Left ventricle myocardium inferior (tissue), 1 donor: Measurements from ENCODE around the gene VIPAS39. TPM values are rescaled to one million over a fixed set of nuclear protein-coding genes. Genes with fewer than 3 reads are reported as not detected.

ENCODE experiments used
- DNase-seq: peaks from one replicate; pipeline ENCODE4 v3.0.0-alpha.2; 2020
- H3K27ac ChIP-seq: fragments of 200-600 bp; replicated peaks from 2 replicates; pipeline ENCODE4 v1.8.0; 2021
- H3K27me3 ChIP-seq: fragments of 200-600 bp; 2 replicates; pipeline ENCODE4 v1.8.0; 2021; ENCODE audit warnings: low read depth
- H3K36me3 ChIP-seq: fragments of 200-600 bp; 2 replicates; pipeline ENCODE4 v1.8.0; 2021
- H3K4me1 ChIP-seq: fragments of 200-600 bp; 2 replicates; pipeline ENCODE4 v1.8.0; 2021
- H3K4me3 ChIP-seq: fragments of 200-600 bp; 2 replicates; pipeline ENCODE4 v1.8.0; 2021; ENCODE audit warnings: mild to moderate bottlenecking, moderate library complexity
- H3K9me3 ChIP-seq: fragments of 200-600 bp; replicated peaks from 2 replicates; pipeline ENCODE4 v1.8.0; 2021
- intact Hi-C: fragments of 100-400 bp; cut with micrococcal nuclease; formaldehyde crosslinking; loops from one replicate; pipeline ENCODE4 v1.11.0; 2022
- long read RNA-seq: library from polyadenylated mRNA; unstranded; transcript quantifications from one replicate; pipeline ENCODE4 v2.0.0, GENCODE V29; 2021
- total RNA-seq: library from RNA; stranded (reverse); fragmentation: NEBNext Ultra II Directional; extraction: Animal tissue kit (Norgen Biotek cat#: 25700); gene quantifications from one replicate; pipeline ENCODE4 v1.2.1, GENCODE V29; 2021
- TF ChIP-seq, protein P1 (sequence below): fragments of 200-600 bp; IDR thresholded peaks from 2 replicates; pipeline ENCODE4 v1.8.0; 2021; ENCODE audit warnings: antibody characterized with exemption, mild to moderate bottlenecking, borderline replicate concordance
- donor health status: DM: no; HTN: yes; CAD: no; lungs with severe emphysema.

The VIPAS39 gene
- total RNA-seq, result 14.9 TPM
- long read RNA-seq, partial matches to known transcripts, result 0 of 8 reads
- long read RNA-seq, other reads (novel, unspliced or antisense), result 0 of 8 reads

DNA sequence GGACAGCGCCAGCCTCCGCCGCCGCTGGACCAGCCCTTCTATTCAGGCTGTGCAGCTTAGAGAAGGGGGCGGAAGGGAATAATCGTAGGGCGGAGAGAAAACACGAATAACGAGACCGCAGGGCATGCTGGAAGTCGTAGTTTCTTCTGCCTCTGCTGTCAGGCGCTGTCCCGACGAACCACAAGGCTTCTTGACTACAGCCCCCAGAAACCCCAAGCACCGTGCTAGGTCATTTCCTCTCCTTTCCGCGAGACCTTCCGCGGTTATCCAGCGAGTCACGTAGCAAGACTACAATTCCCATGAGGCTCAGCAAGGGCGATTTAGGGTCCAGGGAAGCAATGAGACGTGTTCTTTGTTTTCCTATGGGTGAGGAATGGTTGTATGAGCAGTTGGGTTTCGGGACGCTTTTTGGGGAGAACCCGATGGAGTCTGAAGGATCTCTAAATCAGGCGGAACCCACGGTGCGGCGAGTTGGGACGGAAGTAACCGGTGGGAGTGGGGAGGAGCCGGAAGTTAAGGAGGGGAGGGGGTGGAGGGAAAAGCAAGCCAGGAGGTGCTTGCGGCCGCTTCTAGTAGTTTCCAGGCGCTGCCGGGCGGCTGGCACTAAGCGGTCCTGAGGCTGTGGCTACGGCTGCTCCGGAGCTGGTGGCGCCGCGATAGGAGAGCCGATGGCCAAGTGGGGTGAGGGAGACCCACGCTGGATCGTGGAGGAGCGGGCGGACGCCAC lies at the start of gene VIPAS39, which contains the start of gene AHSA1:
Gene VIPAS39 (minus strand): TSS at position 80 of the 727 bp plus-strand sequence. CDS start 3,499 bp downstream, outside the sequence.
Gene AHSA1 (plus strand): TSS at position 572 of the 727 bp plus-strand sequence. CDS start 97 bp downstream, at position 669.
- Histone ChIP-seq H3K36me3 (peaks cover 44% of the 10 kb centered on the region), H3K4me3 (peak within 1 kb of the TSS; percentile 100), H3K27me3 (no peaks in the 10 kb centered on the region), H3K9me3 (no peaks in the 10 kb centered on the region), H3K4me1 (peaks cover 46% of the 10 kb centered on the region), H3K27ac (peak within 1 kb of the TSS; percentile 97)
- intact Hi-C loops, result no loop called here
- peak; percentile 94 for DNase-seq
- TF ChIP-seq, protein P1, sequence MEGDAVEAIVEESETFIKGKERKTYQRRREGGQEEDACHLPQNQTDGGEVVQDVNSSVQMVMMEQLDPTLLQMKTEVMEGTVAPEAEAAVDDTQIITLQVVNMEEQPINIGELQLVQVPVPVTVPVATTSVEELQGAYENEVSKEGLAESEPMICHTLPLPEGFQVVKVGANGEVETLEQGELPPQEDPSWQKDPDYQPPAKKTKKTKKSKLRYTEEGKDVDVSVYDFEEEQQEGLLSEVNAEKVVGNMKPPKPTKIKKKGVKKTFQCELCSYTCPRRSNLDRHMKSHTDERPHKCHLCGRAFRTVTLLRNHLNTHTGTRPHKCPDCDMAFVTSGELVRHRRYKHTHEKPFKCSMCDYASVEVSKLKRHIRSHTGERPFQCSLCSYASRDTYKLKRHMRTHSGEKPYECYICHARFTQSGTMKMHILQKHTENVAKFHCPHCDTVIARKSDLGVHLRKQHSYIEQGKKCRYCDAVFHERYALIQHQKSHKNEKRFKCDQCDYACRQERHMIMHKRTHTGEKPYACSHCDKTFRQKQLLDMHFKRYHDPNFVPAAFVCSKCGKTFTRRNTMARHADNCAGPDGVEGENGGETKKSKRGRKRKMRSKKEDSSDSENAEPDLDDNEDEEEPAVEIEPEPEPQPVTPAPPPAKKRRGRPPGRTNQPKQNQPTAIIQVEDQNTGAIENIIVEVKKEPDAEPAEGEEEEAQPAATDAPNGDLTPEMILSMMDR, result no peak

DNA sequence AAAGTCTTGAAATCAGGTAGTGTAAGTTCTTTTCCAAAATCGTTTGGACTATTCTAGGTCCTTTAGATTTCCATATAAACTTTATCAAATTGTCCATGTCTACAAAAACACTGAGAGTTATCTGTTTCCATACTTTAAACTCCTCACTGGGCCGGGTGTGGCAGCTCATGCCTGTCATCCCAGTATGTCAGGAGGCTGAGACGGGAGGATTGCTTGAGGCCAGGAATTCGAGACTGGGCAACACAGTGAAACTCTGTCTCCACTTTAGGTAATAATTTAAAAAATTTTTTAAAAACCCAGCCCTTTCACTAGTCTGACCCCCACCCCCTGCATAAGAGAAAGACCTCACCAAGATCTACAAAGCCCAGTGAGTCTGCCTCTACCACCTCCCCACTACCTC lies 47.6 kb upstream of the VIPAS39 start:
- no peak overlapping the region for H3K27ac ChIP-seq
- peaks cover 17% of the 10 kb centered on the region for H3K27me3 ChIP-seq
- peaks cover 35% of the 10 kb centered on the region for H3K36me3 ChIP-seq
- intact Hi-C loops, result no loop called here
- TF ChIP-seq, protein P1, result no peak
- no peak overlapping the region for H3K4me3 ChIP-seq
- peaks cover 15% of the 10 kb centered on the region for H3K9me3 ChIP-seq
- H3K4me1 ChIP-seq, result no peaks in the 10 kb centered on the region
- DNase-seq, result no peak

- Histone ChIP-seq H3K27me3 (peaks cover 36% of the 10 kb centered on the region), H3K27ac (no peak overlapping the region), H3K36me3 (peaks cover 17% of the 10 kb centered on the region), H3K4me3 (no peak overlapping the region), H3K4me1 (peaks cover 13% of the 10 kb centered on the region), H3K9me3 (peaks cover 15% of the 10 kb centered on the region)
- no peak for DNase-seq
- intact Hi-C loops, result no loop called here
- TF ChIP-seq, protein P1, result no peak
Measured at GRCh38 chr14:77503138-77503537, 45.7 kb upstream of the VIPAS39 start.

DNA sequence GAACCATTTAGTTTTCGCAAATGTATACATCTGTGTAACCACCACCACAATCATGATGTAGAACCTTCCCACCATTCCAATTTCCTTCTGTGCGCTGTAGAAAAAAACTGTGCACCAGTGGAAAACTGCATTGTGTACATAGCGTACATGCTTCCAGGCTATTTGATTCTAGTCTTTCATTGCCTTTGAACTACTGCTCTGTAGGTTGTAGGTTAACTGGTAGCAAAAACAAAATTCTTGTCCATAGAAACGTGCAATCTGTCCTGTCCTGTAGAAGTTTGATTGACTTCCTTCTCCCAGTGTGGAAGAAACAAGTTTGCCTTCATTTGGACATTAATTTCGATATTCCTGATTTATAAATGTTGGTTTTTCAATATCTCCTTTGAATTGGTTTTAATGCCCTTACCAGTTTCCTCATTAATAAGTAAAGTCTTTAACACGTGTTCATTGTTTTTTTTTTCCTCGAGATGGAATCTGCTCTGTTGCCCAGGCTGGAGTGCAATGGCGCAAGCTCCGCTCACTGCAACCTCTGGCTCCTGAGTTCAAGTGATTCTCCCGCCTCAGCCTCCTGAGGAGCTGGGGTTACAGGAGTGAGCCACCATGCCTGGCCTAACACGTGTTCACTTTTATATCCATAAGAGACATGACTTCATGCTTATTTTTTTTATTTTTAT lies 44.8 kb upstream of the VIPAS39 start:
- Histone ChIP-seq H3K4me3 (no peak overlapping the region), H3K36me3 (peaks cover 9% of the 10 kb centered on the region), H3K4me1 (peaks cover 17% of the 10 kb centered on the region), H3K27ac (no peak overlapping the region), H3K9me3 (peaks cover 15% of the 10 kb centered on the region), H3K27me3 (peaks cover 43% of the 10 kb centered on the region)
- TF ChIP-seq, protein P1, result no peak
- intact Hi-C loops, result no loop called here
- DNase-seq, result no peak

DNA sequence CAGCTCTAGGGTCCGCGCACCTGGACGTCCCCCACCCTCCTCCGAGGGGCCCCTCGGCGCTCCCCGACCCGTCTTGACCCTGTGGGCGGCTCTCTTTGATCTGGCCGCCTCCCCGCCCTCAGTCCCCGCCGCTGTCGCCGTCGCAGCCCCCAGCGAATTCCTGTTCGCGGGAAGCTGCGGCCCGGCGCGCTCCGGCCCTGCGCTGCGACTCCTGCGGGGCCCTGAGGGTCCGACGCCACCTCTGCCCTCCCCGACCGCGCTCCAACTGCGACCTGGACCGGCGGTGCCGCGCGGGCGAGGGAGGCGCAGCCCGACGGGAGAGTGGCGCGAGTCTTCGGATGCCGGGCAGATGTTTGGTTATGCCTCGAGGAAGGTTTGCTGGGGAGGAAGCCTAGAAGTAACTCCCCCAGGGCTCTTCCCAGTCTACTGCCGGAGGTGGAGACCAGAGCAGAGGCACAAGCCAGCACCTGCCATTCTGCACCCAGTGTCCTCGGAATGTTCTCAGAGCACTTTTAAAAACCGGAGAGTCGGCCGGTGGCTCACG lies 41.7 kb upstream of the VIPAS39 start:
- intact Hi-C loops, result no loop called here
- H3K4me1 ChIP-seq, result peaks cover 17% of the 10 kb centered on the region
- peaks cover 12% of the 10 kb centered on the region for H3K9me3 ChIP-seq
- H3K36me3 ChIP-seq, result peaks cover 5% of the 10 kb centered on the region
- TF ChIP-seq, protein P1, result no peak
- DNase-seq, result no peak
- H3K27ac ChIP-seq, result no peak overlapping the region
- peaks cover 49% of the 10 kb centered on the region for H3K27me3 ChIP-seq
- peak overlapping the region; percentile 69 for H3K4me3 ChIP-seq
